GM19043 (cell line): ENCODE results near the gene KCP.

Source experiments
- ATAC-seq: cut with Tn5 transposase; IDR thresholded peaks from one replicate; pipeline ENCODE4 v1.9.1; 2021; ENCODE audit warnings: low read depth; ENCODE audit not compliant: unreplicated experiment

Gene KCP

GRCh38 chr7:128843938-128844621 is 66.4 kb downstream of the KCP start:
- ATAC-seq = no peak

- ATAC-seq = no peak
Measured at GRCh38 chr7:128842674-128843641, 67.6 kb downstream of the KCP start.

- ATAC-seq = no peak
Measured at GRCh38 chr7:128841921-128842673, 68.4 kb downstream of the KCP start.

GRCh38 chr7:128841171-128841690 is 69.3 kb downstream of the KCP start:
- ATAC-seq = no peak

GRCh38 chr7:128840326-128841170 is 70.0 kb downstream of the KCP start:
- ATAC-seq = no peak

- ATAC-seq = no peak
Measured at GRCh38 chr7:128839751-128840177, 70.7 kb downstream of the KCP start.

- no peak for ATAC-seq
Measured at GRCh38 chr7:128838981-128839731, 71.4 kb downstream of the KCP start.

GRCh38 chr7:128838109-128838779 is 72.3 kb downstream of the KCP start:
- no peak for ATAC-seq

GRCh38 chr7:128837521-128837921 is 73.0 kb downstream of the KCP start:
- ATAC-seq = no peak

- ATAC-seq = no peak
Measured at GRCh38 chr7:128836729-128837348, 73.7 kb downstream of the KCP start.

- ATAC-seq = no peak
Measured at GRCh38 chr7:128835790-128836641, 74.5 kb downstream of the KCP start.

GRCh38 chr7:128835231-128835751 is 75.2 kb downstream of the KCP start:
- ATAC-seq = no peak

- no peak for ATAC-seq
Measured at GRCh38 chr7:128833946-128834325, 76.6 kb downstream of the KCP start.

GRCh38 chr7:128833148-128833945 is 77.2 kb downstream of the KCP start:
- no peak for ATAC-seq

GRCh38 chr7:128832880-128833147 is 77.7 kb downstream of the KCP start:
- no peak for ATAC-seq
